HuH-7.5 (cell line): Measurements from ENCODE around the gene RRP15.
A peak's percentile ranks its signal among the peaks of the same experiment; 100 is the strongest.

ENCODE experiments used
- DNase-seq: peaks from one replicate; pipeline ENCODE4 v3.0.0; 2011; ENCODE audit warnings: low spot score

Gene RRP15

GRCh38 chr1:218284917-218285635 is at the start of gene RRP15:
RRP15 (plus strand) TSS chr1:218285293; CDS start chr1:218285317, 24 bp downstream.
- DNase-seq, result peak; percentile 70

GRCh38 chr1:218242171-218242570 is 42.9 kb upstream of the RRP15 start:
- DNase-seq, result no peak

- DNase-seq, result no peak
These were observed 37.8 kb upstream of the RRP15 start for GRCh38 chr1:218247339-218247738.

GRCh38 chr1:218249338-218250140 is 35.6 kb upstream of the RRP15 start:
- DNase-seq, result no peak

- no peak for DNase-seq
These were observed 34.6 kb upstream of the RRP15 start for GRCh38 chr1:218250492-218250891.

- DNase-seq, result no peak
These were observed 30.7 kb upstream of the RRP15 start for GRCh38 chr1:218254296-218254946.

GRCh38 chr1:218255090-218255489 is 30.0 kb upstream of the RRP15 start:
- no peak for DNase-seq

- DNase-seq, result no peak
These were observed 27.7 kb upstream of the RRP15 start for GRCh38 chr1:218257371-218257770.

- no peak for DNase-seq
These were observed 27.1 kb upstream of the RRP15 start for GRCh38 chr1:218257971-218258370.

- no peak for DNase-seq
These were observed 25.8 kb upstream of the RRP15 start for GRCh38 chr1:218259339-218259738.

GRCh38 chr1:218259800-218260199 is 25.3 kb upstream of the RRP15 start:
- peak; percentile 34 for DNase-seq

GRCh38 chr1:218262259-218262658 is 22.8 kb upstream of the RRP15 start:
- no peak for DNase-seq

GRCh38 chr1:218266356-218266755 is 18.7 kb upstream of the RRP15 start:
- DNase-seq, result no peak

GRCh38 chr1:218272366-218272765 is 12.7 kb upstream of the RRP15 start:
- no peak for DNase-seq

- DNase-seq, result no peak
These were observed 11.2 kb upstream of the RRP15 start for GRCh38 chr1:218273762-218274479.

GRCh38 chr1:218274511-218274910 is 10.6 kb upstream of the RRP15 start:
- DNase-seq, result no peak

- DNase-seq, result no peak
These were observed 9.3 kb upstream of the RRP15 start for GRCh38 chr1:218275823-218276222.

- DNase-seq, result no peak
These were observed 3.8 kb upstream of the RRP15 start for GRCh38 chr1:218281285-218281684.

GRCh38 chr1:218284377-218284916 is 646 bp upstream of the RRP15 start:
- DNase-seq, result peak; percentile 37

GRCh38 chr1:218292515-218292914 is 7.4 kb downstream of the RRP15 start:
- no peak for DNase-seq

- DNase-seq, result no peak
These were observed 9.5 kb downstream of the RRP15 start for GRCh38 chr1:218294546-218294945.

- no peak for DNase-seq
These were observed 11.1 kb downstream of the RRP15 start for GRCh38 chr1:218296162-218296561.
